Measurements from ENCODE around the gene TNRC18. TPM values are rescaled to one million over a fixed set of nuclear protein-coding genes. Genes with fewer than 3 reads are reported as not detected.

Gene TNRC18
- total RNA-seq, 2 experiments from 2014 or later: 64.0 to 65.7 TPM

DNA sequence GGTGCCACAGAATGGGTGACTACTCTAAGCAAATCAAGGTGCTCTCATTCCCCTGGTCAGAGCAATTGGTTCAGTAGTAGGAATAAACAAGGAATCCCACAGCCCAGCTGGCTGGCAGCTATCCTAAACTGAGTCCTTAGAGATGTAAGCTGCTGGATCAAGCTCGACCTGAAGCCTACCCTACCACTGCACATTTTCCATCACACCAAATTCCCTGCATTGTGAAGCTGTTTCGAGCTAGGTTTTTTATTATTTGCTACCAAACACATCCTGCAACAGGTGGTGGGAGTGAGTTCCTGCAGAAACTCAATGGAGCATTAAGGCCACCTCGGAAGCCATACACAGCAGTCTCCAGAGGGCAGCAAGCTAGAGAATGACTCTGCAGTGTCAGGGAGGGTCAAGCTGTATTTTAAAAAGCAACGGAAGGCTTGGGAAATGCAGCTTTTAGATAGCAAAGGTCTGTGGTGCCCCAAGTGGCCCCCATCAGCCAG, 33.7 kb upstream of the TNRC18 start:
- Mint-ChIP-seq H3K9me3 (ENCODE audit: low read depth) (no peaks in the 10 kb centered on the region), H3K4me3 (no peak overlapping the region), H3K27me3 (no peaks in the 10 kb centered on the region), H3K36me3 (no peaks in the 10 kb centered on the region), H3K27ac (no peak overlapping the region), H3K4me1 (peaks cover 3% of the 10 kb centered on the region)
- ATAC-seq: no peak
- DNase-seq: no peak
- CTCF ChIA-PET: interaction anchor here (2.7 kb wide), 1 partner anchor 217 kb away, joined by 9 read pairs; no protein-coding TSS in a partner anchor

- H3K27ac Mint-ChIP-seq: no peak overlapping the region
- DNase-seq: no peak
- H3K27me3 Mint-ChIP-seq: no peaks in the 10 kb centered on the region
- no peak for ATAC-seq
- no peak overlapping the region for H3K4me3 Mint-ChIP-seq
- H3K4me1 Mint-ChIP-seq: no peaks in the 10 kb centered on the region
- no peaks in the 10 kb centered on the region for H3K36me3 Mint-ChIP-seq
- CTCF ChIA-PET: interaction anchor here (2.7 kb wide), 1 partner anchor 216 kb away, joined by 9 read pairs; no protein-coding TSS in a partner anchor
- H3K9me3 Mint-ChIP-seq (ENCODE audit: low read depth): no peaks in the 10 kb centered on the region
Measured at GRCh38 chr7:5456409-5456808, 32.8 kb upstream of the TNRC18 start.

- Mint-ChIP-seq H3K4me1 (no peaks in the 10 kb centered on the region), H3K27ac (no peak overlapping the region), H3K4me3 (no peak overlapping the region), H3K27me3 (no peaks in the 10 kb centered on the region), H3K36me3 (no peaks in the 10 kb centered on the region), H3K9me3 (ENCODE audit: low read depth) (no peaks in the 10 kb centered on the region)
- DNase-seq (no peak), ATAC-seq (no peak)
- CTCF ChIA-PET: no interaction called here
Measured at GRCh38 chr7:5455581-5456219, 32.1 kb upstream of the TNRC18 start.

DNA sequence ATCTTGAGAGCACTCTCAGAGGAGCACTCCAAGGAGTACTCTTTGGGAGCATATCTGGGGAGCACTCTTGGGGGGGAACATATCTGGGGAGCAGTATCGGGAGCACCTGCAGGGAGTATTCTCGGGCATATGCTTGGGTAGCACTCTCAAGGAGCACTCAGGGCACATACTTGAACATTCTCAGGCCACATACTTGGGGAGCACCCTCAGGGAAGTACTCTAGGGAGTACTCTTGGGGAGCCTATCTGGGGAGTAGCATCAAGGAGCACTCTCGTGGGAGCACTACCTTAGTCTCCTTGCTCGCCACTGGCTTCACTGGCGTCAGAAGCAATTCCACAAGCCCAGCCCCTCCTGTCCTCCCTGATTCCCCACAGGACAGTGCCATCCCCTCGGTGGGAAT, 31.5 kb upstream of the TNRC18 start:
- ATAC-seq: no peak
- CTCF ChIA-PET: no interaction called here
- Mint-ChIP-seq H3K9me3 (ENCODE audit: low read depth) (no peaks in the 10 kb centered on the region), H3K27me3 (no peaks in the 10 kb centered on the region), H3K27ac (no peak overlapping the region), H3K36me3 (no peaks in the 10 kb centered on the region), H3K4me3 (no peak overlapping the region), H3K4me1 (no peaks in the 10 kb centered on the region)
- DNase-seq: no peak

- Mint-ChIP-seq H3K27ac (no peak overlapping the region), H3K4me3 (no peak overlapping the region), H3K36me3 (no peaks in the 10 kb centered on the region), H3K27me3 (no peaks in the 10 kb centered on the region), H3K9me3 (ENCODE audit: low read depth) (no peaks in the 10 kb centered on the region), H3K4me1 (no peaks in the 10 kb centered on the region)
- CTCF ChIA-PET: no interaction called here
- DNase-seq (no peak), ATAC-seq (no peak)
Measured at GRCh38 chr7:5454485-5454884, 30.9 kb upstream of the TNRC18 start.

- H3K27ac Mint-ChIP-seq: no peak overlapping the region
Measured at GRCh38 chr7:5453566-5454075, 30.0 kb upstream of the TNRC18 start.

GRCh38 chr7:5452937-5453540, 29.4 kb upstream of the TNRC18 start:
- DNase-seq (no peak), ATAC-seq (no peak)
- no peak overlapping the region for H3K4me3 Mint-ChIP-seq
- H3K4me1 Mint-ChIP-seq: no peaks in the 10 kb centered on the region
- no peaks in the 10 kb centered on the region for H3K36me3 Mint-ChIP-seq
- H3K27ac Mint-ChIP-seq: no peak overlapping the region
- CTCF ChIA-PET: interaction anchor here (3.5 kb wide), 1 partner anchor 213 kb away, joined by 36 read pairs; no protein-coding TSS in a partner anchor
- H3K27me3 Mint-ChIP-seq: no peaks in the 10 kb centered on the region
- no peaks in the 10 kb centered on the region for H3K9me3 Mint-ChIP-seq (ENCODE audit: low read depth)

More at GRCh38 chr7:5453566-5454075, 30.0 kb upstream of the TNRC18 start:
- Mint-ChIP-seq H3K4me3 (no peak overlapping the region), H3K36me3 (no peaks in the 10 kb centered on the region), H3K4me1 (no peaks in the 10 kb centered on the region), H3K9me3 (ENCODE audit: low read depth) (no peaks in the 10 kb centered on the region), H3K27me3 (no peaks in the 10 kb centered on the region)
- no peak for ATAC-seq
- DNase-seq: no peak
- CTCF ChIA-PET: no interaction called here

DNA sequence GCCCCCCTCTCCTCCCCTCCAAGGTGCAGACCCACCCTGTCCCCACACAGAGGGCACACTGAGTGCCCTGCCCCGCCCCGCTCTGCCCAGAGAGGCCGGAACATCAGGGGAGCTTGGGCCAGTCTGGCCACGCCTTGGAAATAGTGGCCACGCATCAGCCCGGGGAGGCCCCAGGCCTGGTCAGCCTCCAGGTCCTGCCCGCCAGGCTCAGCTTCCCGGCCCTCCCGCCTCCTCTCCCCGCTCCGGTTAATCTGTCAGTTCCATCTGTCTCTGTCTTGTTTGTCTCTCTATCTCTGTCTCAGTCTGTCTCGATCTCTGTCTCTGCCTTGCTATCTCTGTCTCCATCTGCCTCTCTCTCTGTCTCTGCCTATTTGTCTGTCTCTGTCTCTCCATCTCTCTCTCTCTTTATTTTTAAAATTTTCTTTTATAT, 28.9 kb upstream of the TNRC18 start:
- no peaks in the 10 kb centered on the region for H3K36me3 Mint-ChIP-seq
- H3K4me1 Mint-ChIP-seq: no peaks in the 10 kb centered on the region
- DNase-seq: no peak
- no peaks in the 10 kb centered on the region for H3K9me3 Mint-ChIP-seq (ENCODE audit: low read depth)
- no peak overlapping the region for H3K27ac Mint-ChIP-seq
- CTCF ChIA-PET: interaction anchor here (3.5 kb wide), 1 partner anchor 213 kb away, joined by 36 read pairs; no protein-coding TSS in a partner anchor
- no peak for ATAC-seq
- H3K4me3 Mint-ChIP-seq: no peak overlapping the region
- H3K27me3 Mint-ChIP-seq: no peaks in the 10 kb centered on the region

DNA sequence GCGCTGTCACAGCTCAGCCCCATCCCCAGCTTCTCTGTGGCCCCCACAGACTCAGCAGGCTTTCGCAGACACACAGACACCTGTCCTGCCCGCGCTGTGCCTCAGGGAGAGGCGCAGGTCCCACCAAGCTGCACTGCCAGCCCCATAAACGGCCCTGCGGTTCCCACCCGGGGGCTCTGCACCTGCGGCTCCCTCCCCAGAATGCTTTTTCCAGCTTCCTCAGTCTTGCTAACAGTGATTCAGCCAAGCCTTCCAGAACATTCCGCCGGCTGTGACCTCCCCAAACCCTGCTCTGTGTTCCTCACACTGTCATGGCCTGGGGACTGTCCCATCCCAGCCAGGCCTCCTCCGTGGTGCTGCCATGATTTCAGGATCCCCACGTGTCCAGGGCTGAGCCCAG, 27.8 kb upstream of the TNRC18 start:
- ATAC-seq (no peak), DNase-seq (no peak)
- H3K4me3 Mint-ChIP-seq: no peak overlapping the region
- H3K9me3 Mint-ChIP-seq (ENCODE audit: low read depth): no peaks in the 10 kb centered on the region
- H3K27ac Mint-ChIP-seq: no peak overlapping the region
- H3K27me3 Mint-ChIP-seq: no peaks in the 10 kb centered on the region
- no peaks in the 10 kb centered on the region for H3K36me3 Mint-ChIP-seq
- no peaks in the 10 kb centered on the region for H3K4me1 Mint-ChIP-seq
- CTCF ChIA-PET: interaction anchor here (0.9 to 3.5 kb wide), 4 partner anchors 54 to 212 kb away, joined by 3 to 36 read pairs (median 18); no protein-coding TSS in a partner anchor

- no peaks in the 10 kb centered on the region for H3K9me3 Mint-ChIP-seq (ENCODE audit: low read depth)
Measured at GRCh38 chr7:5450549-5451327, 27.1 kb upstream of the TNRC18 start.

GRCh38 chr7:5448378-5449037, 24.9 kb upstream of the TNRC18 start:
- Mint-ChIP-seq H3K27me3 (no peaks in the 10 kb centered on the region), H3K4me3 (no peak overlapping the region), H3K27ac (no peak overlapping the region), H3K36me3 (no peaks in the 10 kb centered on the region), H3K4me1 (no peaks in the 10 kb centered on the region), H3K9me3 (ENCODE audit: low read depth) (no peaks in the 10 kb centered on the region)
- no peak for ATAC-seq
- CTCF ChIA-PET: interaction anchor here (0.6 to 1.8 kb wide), 3 partner anchors 46 to 209 kb away, joined by 3 to 5 read pairs (median 3); no protein-coding TSS in a partner anchor
- DNase-seq: no peak

More at GRCh38 chr7:5450549-5451327, 27.1 kb upstream of the TNRC18 start:
- Mint-ChIP-seq H3K27me3 (no peaks in the 10 kb centered on the region), H3K4me3 (no peak overlapping the region), H3K27ac (no peak overlapping the region), H3K4me1 (no peaks in the 10 kb centered on the region), H3K36me3 (no peaks in the 10 kb centered on the region)
- CTCF ChIA-PET: interaction anchor here (0.6 to 3.5 kb wide), 7 partner anchors 17 to 211 kb away, joined by 3 to 36 read pairs (median 3); no protein-coding TSS in a partner anchor
- ATAC-seq (peak; percentile 49), DNase-seq (peak; percentile 52)

- Mint-ChIP-seq H3K4me3 (no peak overlapping the region), H3K9me3 (ENCODE audit: low read depth) (no peaks in the 10 kb centered on the region), H3K27me3 (no peaks in the 10 kb centered on the region), H3K4me1 (no peaks in the 10 kb centered on the region), H3K36me3 (no peaks in the 10 kb centered on the region), H3K27ac (no peak overlapping the region)
- no peak for DNase-seq
- no peak for ATAC-seq
- CTCF ChIA-PET: no interaction called here
Measured at GRCh38 chr7:5445981-5446594, 22.5 kb upstream of the TNRC18 start.

Measured in activated CD8-positive, alpha-beta memory T cell treated with anti-CD3 and anti-CD28 coated beads, Interleukin-2, amount 10 ng/mL, durations not matched to agents 7 days and 5 days (primary cell).